Hematopoietic multipotent progenitor cell treated with erythropoietin and hydrocortisone succinate and interleukin-3 and kit ligand, for 4 days (in vitro differentiated cells): ENCODE measurements around the gene PDXK.

Source experiments
- DNase-seq: peaks from one replicate; pipeline ENCODE4 v3.0.0-alpha.2; 2015

The PDXK gene

DNA sequence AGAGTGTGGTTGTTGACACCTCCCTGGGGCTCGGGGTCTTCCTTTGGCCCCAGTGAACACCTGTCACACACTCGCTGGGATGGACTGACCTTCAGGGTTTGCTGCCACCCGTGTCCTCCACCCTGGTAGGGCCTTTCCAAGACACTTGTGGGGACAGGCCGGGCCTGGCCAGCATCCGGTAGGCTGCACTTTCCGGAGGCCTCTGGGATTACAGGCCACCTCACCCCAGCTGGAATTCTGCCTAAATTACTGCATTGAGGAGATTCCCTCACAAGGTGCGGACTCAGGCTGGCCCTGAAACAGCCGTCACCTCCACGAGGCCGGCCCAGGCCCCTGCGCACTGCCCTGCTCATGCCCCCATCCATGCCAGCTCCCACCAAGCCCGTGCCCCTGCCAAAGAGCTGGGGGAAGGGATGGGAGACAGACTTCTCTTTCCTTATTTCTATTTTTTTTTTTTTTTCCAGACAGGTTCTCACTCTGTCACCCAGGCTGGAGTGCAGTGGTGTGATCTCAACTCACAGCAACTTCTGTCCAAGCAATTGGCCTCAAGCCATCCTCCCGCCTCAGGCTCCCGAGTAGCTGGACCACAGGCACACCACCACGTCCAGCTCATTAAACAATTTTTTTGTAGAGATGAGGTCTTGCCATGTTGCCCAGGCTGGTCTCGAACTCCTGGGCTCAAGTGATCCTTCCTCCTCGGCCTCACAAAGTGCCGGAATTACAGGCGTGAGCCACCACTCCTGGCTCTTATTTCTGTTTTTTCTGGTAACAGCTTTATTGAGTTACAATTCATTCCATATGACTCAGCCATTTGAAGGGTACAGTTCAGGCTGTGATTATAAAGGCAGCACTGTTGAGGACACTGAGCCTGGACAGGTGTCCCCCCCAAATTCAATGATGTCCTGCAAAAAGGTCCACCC is 45.9 kb downstream of the PDXK start:
- no peak for DNase-seq

- no peak for DNase-seq
Measured at GRCh38 chr21:43766734-43767497, 48.0 kb downstream of the PDXK start.

DNA sequence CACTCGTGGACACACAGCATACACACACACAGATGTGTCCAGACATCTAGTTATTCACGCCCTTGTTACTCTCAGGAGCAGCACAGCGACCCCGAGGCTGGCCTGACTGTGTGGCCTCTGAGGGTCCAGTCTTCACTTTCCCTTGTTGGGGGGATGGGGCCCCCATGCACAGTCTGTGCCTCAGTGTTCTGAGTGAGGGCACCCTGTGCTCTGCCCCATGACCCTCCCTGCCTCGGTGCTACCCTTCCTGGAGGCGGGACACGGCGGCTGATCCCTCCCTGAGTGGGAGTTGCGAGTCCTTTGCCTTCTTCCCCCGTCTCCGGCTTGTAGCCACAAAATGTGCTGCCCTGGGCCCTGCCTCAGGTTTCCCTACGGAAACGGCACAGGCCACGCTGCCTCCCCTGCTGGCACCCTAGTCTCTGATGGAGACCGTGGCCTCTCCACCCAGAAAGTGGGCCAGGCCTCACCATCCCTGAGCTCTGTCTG is 48.6 kb downstream of the PDXK start:
- DNase-seq: no peak

DNA sequence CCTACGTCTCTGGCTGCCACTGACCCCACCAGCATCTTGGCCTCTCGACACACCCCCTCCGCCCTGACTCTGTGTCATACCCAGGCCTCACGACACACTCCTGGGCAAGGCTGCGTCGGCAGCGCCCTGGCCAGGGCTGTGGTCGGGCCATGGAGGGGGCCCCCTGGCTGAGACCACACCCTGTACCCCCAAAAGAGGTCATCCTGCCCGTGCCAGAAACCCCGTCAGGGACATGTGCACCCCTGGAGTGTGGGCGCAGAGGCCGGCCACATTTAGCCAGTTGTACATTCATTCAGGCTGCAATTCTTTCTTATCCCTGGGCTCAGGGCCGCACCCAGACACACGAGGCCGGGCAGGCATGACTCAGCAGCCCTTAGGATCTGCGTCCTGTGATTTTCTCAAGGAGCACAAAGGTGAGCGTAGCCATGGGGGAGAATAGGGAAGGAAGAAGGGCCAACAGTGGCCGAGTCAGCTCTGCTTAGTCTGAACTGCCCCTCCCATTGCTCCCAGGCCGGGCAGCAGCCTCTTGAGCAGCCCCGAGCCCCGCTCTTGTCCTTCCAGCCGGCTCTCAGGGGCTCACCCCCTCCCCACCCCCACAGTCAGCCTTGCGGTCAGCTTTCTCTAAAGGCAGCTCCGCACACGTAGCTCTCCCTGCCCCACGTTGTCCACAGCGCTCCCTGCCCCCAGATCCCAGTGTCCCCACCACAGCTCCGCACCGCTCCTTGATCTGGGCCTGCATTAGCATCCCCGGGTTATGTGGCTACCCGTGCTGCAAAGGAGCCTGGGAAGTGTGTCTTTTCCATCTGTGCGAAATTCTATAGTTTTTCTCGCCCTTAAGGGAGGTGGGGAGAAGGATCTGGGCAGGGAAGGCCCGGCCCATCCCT is 49.3 kb downstream of the PDXK start:
- DNase-seq: peak; percentile 83

GRCh38 chr21:43768868-43769167 is 49.9 kb downstream of the PDXK start:
- no peak for DNase-seq

GRCh38 chr21:43769325-43769958 is 50.5 kb downstream of the PDXK start:
- no peak for DNase-seq

DNA sequence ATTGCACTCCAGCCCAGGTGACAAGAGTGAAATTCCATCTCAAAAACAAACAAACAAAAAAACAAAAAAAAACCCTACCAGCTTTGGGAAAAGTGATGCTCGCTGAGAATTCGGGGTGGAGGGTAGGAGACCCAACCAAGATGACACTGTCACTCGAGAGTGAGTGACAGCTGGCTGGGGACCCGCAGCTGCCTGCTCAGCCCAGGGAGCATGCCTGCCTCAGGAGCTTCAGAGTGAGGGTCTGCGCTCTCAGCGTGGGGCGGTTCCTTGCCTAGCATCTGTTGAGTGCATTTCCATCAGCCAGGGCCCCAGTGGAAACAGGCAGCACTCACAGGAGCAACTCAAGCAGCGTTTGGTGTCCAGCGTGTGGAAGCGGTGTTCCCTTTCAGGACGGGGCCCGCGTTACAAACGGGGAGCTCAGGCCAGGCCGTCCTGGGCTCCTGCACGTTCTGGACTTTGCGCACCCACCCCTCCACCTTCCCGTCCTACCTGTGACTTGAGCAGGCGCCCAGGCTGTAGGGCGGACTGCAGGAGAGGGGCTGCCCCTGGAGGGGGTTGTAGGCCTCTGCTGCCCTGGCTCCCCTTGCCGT is 51.2 kb downstream of the PDXK start:
- no peak for DNase-seq

DNA sequence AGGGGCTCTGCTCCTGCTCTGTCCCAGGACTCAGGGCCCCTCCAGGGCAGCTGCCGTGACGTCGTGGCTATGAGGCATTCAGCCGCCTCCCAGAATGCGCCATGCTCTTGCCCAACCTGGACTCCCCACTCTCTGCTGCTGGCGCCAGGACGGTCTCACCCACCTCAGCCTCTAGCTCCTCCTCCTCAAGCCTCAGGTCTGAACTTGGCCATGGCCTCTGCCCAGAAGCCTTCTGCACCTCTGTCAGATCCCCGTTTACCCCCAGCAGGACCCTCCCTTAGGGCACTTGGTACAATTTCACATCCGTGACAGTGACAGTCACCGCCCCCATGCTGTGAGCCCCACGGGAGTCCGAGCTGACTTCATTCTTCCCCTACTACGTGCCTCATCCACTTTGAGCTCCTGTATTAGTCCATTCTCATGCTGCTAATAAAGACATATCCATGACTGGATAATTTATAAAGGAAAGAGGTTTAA is 52.3 kb downstream of the PDXK start:
- peak; percentile 25 for DNase-seq

DNA sequence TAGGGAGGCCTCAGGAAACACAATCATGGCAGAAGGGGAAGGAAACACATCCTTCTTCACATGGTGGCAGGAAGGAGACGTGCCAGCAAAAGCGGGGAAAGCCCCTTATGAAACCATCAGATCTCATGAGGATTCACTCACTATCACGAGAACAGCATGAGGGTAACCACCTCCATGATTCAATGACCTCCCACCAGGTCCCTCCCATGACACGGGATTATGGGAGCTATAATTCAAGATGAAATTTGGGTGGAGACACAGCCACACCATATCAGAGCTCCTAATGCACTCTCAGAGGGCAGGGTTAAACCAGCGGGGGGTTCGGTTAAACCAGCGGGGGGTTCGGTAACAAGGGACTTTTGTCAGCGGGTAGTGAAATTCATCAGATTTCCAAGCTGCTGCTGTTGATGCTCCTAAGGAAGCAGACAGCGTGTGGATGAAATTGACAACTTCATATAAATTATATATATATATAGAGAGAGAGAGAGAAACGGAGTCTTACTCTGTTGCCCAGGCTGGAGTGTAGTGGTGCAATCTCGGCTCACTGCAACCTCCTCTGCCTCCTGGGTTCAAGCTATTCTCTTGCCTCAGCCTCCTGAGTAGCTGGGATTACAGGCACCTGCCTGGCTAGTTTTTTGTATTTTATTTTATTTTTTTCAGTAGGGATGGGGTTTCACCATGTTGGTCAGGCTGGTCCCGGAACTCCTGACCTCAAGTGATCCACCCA is 52.9 kb downstream of the PDXK start:
- no peak for DNase-seq

DNA sequence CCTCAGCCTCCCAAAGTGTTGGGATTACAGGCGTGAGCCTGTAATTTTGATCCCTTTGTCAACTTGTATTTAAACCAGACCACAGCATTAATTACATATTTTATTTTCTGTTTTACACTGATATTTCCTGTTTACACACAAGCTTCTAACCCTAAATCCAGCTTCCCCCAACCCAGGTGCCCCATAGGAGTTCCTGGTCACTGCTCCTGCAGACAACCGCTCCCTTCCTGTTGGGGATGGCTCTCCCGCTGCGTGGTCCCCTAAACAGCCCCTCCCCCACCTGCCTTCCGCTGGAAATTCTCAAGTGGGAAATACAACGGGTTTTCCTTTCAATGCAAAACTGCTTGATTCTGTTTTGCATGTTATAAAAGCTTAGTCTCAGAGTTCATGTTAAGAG is 53.5 kb downstream of the PDXK start:
- no peak for DNase-seq

DNA sequence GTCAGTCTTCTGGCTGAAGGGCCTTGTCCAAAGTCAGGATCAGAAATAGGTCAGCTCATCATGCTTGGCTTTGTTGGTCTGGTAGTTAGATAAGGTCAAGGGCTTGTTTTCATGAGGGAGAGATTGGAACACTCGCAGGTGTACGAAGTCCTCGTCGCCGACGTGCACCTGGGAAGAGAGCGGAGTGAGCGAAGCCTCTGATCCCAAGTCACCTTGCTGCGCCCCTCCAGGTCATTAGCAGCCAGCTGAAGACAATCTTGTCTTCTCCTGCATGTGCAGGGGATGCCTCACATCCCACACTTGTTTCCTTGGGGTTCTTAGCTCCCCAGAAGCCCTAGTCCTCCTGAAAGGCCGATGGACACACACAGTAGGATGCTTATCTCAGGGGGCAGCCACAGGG is 55.2 kb downstream of the PDXK start:
- no peak for DNase-seq

DNA sequence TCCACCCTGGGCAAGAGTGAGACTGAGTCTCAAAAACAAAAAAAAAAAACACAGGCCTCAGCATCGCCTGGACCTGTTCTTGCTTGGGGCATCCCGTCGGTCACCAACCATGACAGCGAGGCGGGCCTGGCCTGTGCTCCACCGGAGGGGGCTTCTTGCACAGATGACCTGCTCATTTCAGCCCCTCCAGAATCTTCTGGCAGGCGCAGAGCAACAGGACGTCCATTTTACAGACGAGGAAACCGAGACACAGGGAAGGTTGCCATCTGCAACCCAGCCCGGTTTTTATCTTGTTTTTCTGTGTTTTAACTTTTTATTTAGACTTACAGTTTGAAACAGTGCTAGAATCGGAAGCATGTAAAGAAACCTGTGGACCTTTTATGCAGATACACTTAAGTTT is 56.3 kb downstream of the PDXK start:
- no peak for DNase-seq

GRCh38 chr21:43775795-43776430 is 57.0 kb downstream of the PDXK start, which contains the start of gene CSTB:
TSS of gene CSTB (minus strand) at chr21:43776308. CDS start at chr21:43776269, 39 bp downstream.
- peak; percentile 90 for DNase-seq

DNA sequence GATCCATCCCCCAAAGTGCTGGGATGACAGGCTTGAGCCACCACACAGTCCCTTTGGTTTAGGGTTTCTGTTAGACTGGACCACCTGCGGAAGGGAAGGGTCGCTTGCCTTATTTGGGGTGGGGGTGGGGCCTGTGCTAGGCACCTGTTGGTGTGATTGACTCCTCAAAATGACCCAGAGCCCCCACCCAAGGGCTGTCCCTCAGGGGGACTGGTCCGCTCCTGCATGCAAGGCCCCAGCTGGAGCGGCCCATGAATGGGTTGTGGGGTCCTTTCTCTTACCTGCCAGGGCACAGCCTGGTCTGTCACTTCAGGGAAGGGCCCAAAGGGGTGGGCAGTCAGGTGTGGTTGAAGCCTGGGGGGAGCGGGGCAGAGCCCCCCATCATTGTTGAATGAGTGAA is 59.0 kb downstream of the PDXK start:
- no peak for DNase-seq

- DNase-seq: peak; percentile 46
Measured at GRCh38 chr21:43778469-43779335, 59.8 kb downstream of the PDXK start.

DNA sequence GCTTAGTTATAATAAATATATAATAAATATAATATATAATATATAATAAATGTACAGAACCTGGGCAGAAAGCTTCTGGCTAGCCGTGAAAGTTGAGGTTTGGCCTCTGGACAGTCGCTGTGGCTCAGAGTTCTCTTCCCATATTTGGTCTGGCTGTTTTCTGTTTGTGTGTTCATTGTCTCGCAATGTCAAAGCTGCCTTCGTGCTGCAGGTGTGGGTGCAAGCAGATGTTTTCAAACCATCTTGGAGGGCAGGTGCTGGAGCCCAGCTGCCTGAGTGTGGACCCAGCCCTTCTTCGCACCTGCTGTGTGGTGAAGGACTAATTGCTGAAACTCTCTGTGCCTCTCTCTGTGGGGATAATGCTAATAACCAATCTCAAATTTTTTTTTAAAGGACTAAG is 60.7 kb downstream of the PDXK start:
- DNase-seq: no peak

GRCh38 chr21:43781846-43782245 is 62.9 kb downstream of the PDXK start:
- DNase-seq: no peak

GRCh38 chr21:43782431-43783097 is 63.6 kb downstream of the PDXK start:
- no peak for DNase-seq

DNA sequence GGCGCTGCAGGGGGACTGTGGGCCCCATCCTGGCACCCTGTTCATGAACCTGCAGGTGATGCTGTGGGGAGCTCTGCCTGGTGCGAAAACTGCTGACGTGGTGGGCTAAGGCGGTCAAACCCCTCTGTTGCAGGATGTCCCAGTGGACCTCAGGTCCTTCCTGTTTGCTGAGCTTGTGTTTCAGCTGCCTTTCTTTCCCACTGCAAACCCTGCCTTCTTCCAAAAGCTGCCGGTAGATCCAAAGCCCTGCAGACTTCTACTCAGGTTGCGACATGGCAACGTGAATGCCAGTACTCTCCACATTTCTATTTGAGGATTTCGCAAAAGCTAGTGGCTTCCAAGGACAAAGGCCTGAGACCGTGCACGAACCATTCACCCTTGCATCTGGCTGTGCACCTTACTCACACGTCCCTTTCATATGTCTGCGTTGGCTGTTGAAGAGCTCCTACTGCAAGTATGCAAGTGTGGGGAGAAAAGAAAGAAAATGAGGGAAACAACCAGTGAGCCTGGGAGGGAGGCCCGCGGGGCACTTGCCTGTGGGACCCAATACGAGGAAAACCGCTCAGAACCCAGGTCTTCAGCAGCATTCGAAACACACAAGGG is 64.3 kb downstream of the PDXK start:
- no peak for DNase-seq
